Fibroblast of mammary gland (primary cell): ENCODE results near the gene AVP.

ENCODE experiments used
- DNase-seq: peaks from one replicate; pipeline ENCODE4 v3.0.0-alpha.2; 2010; ENCODE audit warnings: low read depth
- H3K4me3 ChIP-seq: 2 replicates; pipeline ENCODE4 v1.5.1; 2011; ENCODE audit warnings: low read depth, mild to moderate bottlenecking, low read length, moderate library complexity; ENCODE audit not compliant: control insufficient read depth
- TF ChIP-seq, protein P1 (sequence below): conservative IDR thresholded peaks from 2 replicates; pipeline ENCODE4 v1.5.1; 2011; ENCODE audit warnings: low read depth, low read length, inconsistent platforms; ENCODE audit not compliant: control insufficient read depth, insufficient read depth

Gene AVP

DNA sequence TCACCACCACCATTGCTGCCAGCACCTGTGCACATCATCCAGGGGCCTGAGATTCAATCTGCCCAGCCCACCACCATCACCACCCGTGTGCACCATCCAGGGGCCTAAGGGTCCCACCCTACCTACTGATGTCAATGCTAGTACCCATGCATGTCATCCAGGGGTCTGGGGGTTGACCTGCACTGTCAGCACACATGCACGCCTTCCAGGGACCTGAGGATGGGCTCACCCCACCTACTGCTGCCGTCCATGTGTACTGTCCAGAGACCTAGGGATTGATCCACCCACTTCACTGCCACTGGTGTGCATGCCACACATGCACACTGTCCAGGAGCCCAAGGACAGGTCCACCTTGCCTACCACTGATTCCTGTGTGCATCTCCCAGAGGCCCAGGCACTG lies 25.0 kb downstream of the AVP start:
- TF ChIP-seq, protein P1, sequence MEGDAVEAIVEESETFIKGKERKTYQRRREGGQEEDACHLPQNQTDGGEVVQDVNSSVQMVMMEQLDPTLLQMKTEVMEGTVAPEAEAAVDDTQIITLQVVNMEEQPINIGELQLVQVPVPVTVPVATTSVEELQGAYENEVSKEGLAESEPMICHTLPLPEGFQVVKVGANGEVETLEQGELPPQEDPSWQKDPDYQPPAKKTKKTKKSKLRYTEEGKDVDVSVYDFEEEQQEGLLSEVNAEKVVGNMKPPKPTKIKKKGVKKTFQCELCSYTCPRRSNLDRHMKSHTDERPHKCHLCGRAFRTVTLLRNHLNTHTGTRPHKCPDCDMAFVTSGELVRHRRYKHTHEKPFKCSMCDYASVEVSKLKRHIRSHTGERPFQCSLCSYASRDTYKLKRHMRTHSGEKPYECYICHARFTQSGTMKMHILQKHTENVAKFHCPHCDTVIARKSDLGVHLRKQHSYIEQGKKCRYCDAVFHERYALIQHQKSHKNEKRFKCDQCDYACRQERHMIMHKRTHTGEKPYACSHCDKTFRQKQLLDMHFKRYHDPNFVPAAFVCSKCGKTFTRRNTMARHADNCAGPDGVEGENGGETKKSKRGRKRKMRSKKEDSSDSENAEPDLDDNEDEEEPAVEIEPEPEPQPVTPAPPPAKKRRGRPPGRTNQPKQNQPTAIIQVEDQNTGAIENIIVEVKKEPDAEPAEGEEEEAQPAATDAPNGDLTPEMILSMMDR = no peak
- no peak for DNase-seq
- no peak overlapping the region for H3K4me3 ChIP-seq

- H3K4me3 ChIP-seq = no peak overlapping the region
- no peak for DNase-seq
- TF ChIP-seq, protein P1 = no peak
These were observed 33.0 kb downstream of the AVP start for GRCh38 chr20:3051385-3052019.

DNA sequence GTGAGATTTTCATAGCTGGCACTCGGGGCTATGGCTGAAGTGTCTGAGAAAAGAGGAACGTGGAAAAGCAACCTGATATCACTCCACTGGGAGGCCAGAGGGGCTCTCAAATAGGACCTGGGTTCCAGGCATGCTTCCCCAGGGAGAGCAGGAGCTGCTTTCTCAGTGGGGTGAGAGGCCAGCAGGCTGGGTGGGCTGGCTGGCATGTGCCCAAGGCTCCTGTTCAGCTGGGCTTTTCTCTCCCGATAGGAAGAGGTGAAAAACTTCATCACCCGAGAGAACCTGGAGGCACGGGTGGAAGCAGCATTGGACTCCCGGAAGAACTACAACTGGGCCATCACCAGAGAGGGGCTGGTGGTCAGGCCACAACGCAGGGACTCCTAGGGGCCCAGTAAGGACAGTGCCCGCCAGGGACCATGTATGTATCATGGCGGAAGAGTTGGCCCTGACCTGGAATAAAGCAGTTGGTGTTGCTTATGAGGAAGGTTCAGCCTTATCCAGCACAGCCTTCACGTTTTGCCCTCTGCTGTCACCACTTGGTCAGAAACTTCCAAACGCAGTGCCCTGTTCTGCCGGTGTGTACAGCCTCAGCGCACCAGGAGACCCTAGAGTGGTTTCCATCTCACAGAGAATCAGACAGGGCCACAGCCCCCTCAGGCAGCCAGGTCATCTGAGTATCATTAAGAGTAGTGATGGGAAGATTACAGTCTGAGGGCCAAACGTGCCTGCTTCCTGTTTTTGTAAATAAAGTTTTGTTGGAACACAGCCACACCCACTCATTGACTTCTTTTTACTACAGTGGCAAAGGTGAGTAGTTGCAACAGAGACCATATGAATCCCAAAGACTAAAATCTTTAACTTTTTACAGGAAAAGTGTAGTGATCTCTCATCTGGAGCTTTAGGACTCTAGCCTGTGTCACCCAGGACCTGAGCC lies 36.8 kb downstream of the AVP start:
- H3K4me3 ChIP-seq = no peak overlapping the region
- TF ChIP-seq, protein P1 = no peak
- DNase-seq = no peak

DNA sequence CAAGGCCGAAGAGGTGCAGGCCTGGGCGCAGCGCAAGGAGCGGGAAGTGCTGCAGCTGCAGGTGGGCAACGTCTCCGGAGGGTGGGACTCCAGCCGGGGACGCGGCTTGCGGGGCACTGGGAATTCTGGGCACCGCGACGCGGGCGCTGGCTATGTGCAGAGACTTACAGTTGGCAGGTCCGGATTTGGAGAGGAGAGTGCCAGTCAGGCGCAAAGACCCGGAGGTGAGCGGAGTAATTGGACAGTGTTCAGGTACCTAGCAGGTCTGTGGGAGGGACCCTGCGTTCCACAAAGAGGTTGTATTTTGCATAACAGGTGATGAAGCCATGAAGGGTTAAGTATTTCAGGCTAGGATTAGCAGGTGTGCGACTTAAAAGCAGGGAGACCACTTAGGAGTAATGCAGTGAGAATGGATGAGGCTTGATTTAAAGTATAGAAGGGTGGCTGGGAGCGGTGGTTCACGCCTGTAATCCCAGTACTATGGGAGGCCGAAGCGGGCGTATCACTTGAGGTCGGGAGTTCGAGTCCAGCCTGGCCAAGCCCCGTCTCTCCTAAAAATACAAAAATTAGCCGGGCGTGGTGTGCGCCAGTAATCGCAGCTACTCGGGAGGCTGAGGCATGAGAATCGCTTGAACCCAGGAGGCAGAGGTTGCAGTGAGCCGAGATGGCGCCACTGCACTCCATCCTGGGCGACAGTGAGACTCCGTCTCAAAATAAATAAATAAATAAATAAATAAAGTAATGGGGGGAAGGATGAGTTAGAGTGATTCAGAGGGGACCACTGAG lies 37.7 kb downstream of the AVP start:
- no peak for DNase-seq
- TF ChIP-seq, protein P1 = no peak
- H3K4me3 ChIP-seq = peak overlapping the region; percentile 72

- TF ChIP-seq, protein P1 = no peak
- peak; percentile 77 for DNase-seq
- H3K4me3 ChIP-seq = peak within 1 kb of the TSS; percentile 72
These were observed 38.5 kb downstream of the AVP start, which contains the start of gene MRPS26 for GRCh38 chr20:3045816-3046676. MRPS26 (plus strand) TSS chr20:3046052; CDS start chr20:3046069, 17 bp downstream.
